Panc1 (cell line): Measurements from ENCODE around the gene ATP2B2. TPM values are rescaled to one million over a fixed set of nuclear protein-coding genes. Genes with fewer than 3 reads are reported as not detected.

ENCODE experiments used
- ATAC-seq: fragments of 200-7000 bp; cut with Tn5 transposase; 2 replicates; pipeline ENCODE4 v1.9.1; 2020; ENCODE audit warnings: mild to moderate bottlenecking, moderate library complexity
- BruUV-seq: library from RNA; stranded (reverse); fragments of 400-500 nt; replicated peaks from 2 replicates; lab custom pipeline; 2021; lab: Mats Ljungman, UMichigan
- CTCF ChIA-PET: fragments of 300-600 bp; sonication (Branson Sonifier 250); formaldehyde crosslinking; loops from one replicate; lab custom pipeline; 2022; ENCODE audit warnings: antibody characterized with exemption; lab: Charles Lee
- POLR2A ChIA-PET: fragments of 300-600 bp; sonication (Branson Sonifier 250); formaldehyde crosslinking; loops from one replicate; lab custom pipeline; 2022; ENCODE audit warnings: antibody characterized with exemption; lab: Charles Lee
- DNase-seq: peaks from one replicate; pipeline ENCODE4 v3.0.0-alpha.2; 2010; ENCODE audit warnings: low read depth, low spot score
- H3K27ac ChIP-seq: 2 replicates; pipeline ENCODE4 v1.5.1; 2011; ENCODE audit warnings: mild to moderate bottlenecking, low read length, inconsistent platforms
- H3K27me3 ChIP-seq: fragments of 200-500 bp; sonication (Bioruptor generic); 2 replicates; pipeline ENCODE4 v1.6.0; 2014; ENCODE audit warnings: low read length, inconsistent platforms; ENCODE audit not compliant: control insufficient read depth, insufficient read depth
- H3K36me3 ChIP-seq: fragments of 200-500 bp; sonication (Bioruptor generic); 2 replicates; pipeline ENCODE4 v1.5.1; 2014; ENCODE audit warnings: inconsistent platforms, mild to moderate bottlenecking, low read length, moderate library complexity; ENCODE audit not compliant: control insufficient read depth, insufficient read depth
- H3K4me1 ChIP-seq: 2 replicates; pipeline ENCODE4 v1.5.1; 2011; ENCODE audit warnings: inconsistent platforms, mild to moderate bottlenecking, low read length, moderate library complexity; ENCODE audit not compliant: control insufficient read depth, insufficient read depth
- H3K4me3 ChIP-seq, 2 experiments: 2 replicates each; pipeline ENCODE4 v1.5.1; 2011 to 2012; ENCODE audit warnings: low read depth in 2 of 2, low read length in 2 of 2, mild to moderate bottlenecking in 2 of 2, inconsistent platforms in 1 of 2, moderate library complexity in 1 of 2
- H3K9me3 ChIP-seq: fragments of 200-500 bp; sonication (Bioruptor generic); 2 replicates; pipeline ENCODE4 v1.5.1; 2014; ENCODE audit warnings: low read depth, mild to moderate bottlenecking, inconsistent platforms, low read length, moderate library complexity; ENCODE audit not compliant: control insufficient read depth, insufficient read depth
- POLR2AphosphoS5 ChIP-seq: IDR thresholded peaks from 2 replicates; pipeline ENCODE4 v1.6.1; 2012; ENCODE audit warnings: mild to moderate bottlenecking, low read depth, low read length, moderate library complexity
- SIN3A ChIP-seq: IDR thresholded peaks from 2 replicates; pipeline ENCODE4 v1.6.1; 2012; ENCODE audit warnings: low read depth, mild to moderate bottlenecking, low read length, moderate library complexity, borderline replicate concordance; ENCODE audit not compliant: insufficient read depth
- TCF7L2 ChIP-seq: IDR thresholded peaks from 2 replicates; pipeline ENCODE4 v1.6.1; 2011; ENCODE audit warnings: mild to moderate bottlenecking, low read depth, low read length, inconsistent platforms
- in situ Hi-C: cut with HindIII; loops from 2 replicates; pipeline ENCODE4 v1.10.0; 2016; ENCODE audit warnings: low sequenced_read_pairs, low pct_unique_long_range_greater_than_20kb
- intact Hi-C: fragments of 100-400 bp; cut with micrococcal nuclease; formaldehyde crosslinking; loops from one replicate; pipeline ENCODE4 v1.10.0; 2022; ENCODE audit not compliant: unreplicated experiment
- total RNA-seq: library from RNA; stranded (reverse); gene quantifications from one replicate; pipeline ENCODE4 v1.2.1, GENCODE V29; 2021; ENCODE audit not compliant: unreplicated experiment
- TF ChIP-seq, protein P1 (sequence below), 2 experiments: IDR thresholded peaks; 2 replicates each; pipeline ENCODE4 v1.6.1; 2011 to 2012; ENCODE audit warnings: low read depth in 2 of 2, control low read depth in 1 of 2, low read length in 1 of 2, mild to moderate bottlenecking in 1 of 2, moderate library complexity in 1 of 2; ENCODE audit not compliant: insufficient read depth in 1 of 2
- TF ChIP-seq, protein P2 (sequence below): fragments of 450-650 bp; IDR thresholded peaks from 2 replicates; pipeline ENCODE4 v1.5.1; 2017; ENCODE audit warnings: mild to moderate bottlenecking

Gene ATP2B2
- total RNA-seq, 1 experiment from 2014 or later, result not detected

DNA sequence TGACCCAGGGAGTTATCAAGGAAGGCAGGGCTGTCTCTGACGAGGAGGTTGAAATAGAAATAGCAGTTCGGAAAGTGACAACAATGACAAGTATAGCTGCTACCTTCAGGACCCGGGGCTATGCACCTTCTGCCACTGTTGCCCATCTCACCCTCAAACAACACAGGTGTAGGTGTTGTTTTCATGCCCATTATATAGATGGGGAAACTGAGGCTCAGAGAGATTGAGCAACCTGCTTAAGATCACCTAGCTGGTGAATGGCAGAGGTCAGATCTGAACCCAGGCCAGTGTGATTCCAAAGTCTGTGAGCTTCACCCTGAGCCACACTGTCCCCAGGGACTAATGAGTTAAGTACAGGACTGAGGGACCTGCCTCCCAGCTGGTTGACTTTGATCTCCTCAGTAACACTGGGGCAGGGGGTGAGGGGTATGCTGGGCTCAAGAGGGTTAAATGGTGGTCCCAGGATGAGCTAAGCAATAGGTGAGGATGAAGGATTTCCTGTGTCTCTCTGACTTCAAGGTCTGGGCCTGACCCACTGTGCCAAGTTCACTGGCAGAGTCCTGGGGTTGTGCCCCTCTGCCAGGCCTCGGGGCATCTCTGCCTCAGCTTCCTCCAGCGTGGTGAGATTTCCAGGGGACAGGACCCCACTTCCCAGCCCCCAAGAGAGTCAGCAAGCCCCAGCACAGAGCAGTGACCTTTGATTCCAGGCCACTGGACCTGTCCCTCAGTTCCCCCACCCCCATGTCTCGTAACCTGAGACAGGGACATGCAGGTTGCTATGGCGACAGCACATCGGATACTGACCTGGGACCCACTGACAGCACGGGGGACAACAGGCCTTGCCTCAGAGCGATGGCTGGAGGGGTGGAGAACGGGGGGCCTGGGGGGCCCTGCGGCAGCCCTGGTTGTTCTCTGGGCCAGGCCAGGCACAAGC lies 35.0 kb downstream of the ATP2B2 start:
- H3K27ac ChIP-seq, result no peak overlapping the region
- intact Hi-C loops (no loop called here), in situ Hi-C loops (no loop called here)
- H3K9me3 ChIP-seq, result no peaks in the 10 kb centered on the region
- POLR2A ChIA-PET, result no interaction called here
- no peaks in the 10 kb centered on the region for H3K27me3 ChIP-seq
- CTCF ChIA-PET, result no interaction called here
- H3K4me1 ChIP-seq, result no peaks in the 10 kb centered on the region
- DNase-seq (no peak), ATAC-seq (no peak)
- no peak overlapping the region for H3K4me3 ChIP-seq
- no peak for TF ChIP-seq POLR2AphosphoS5
- TF ChIP-seq, protein P1, sequence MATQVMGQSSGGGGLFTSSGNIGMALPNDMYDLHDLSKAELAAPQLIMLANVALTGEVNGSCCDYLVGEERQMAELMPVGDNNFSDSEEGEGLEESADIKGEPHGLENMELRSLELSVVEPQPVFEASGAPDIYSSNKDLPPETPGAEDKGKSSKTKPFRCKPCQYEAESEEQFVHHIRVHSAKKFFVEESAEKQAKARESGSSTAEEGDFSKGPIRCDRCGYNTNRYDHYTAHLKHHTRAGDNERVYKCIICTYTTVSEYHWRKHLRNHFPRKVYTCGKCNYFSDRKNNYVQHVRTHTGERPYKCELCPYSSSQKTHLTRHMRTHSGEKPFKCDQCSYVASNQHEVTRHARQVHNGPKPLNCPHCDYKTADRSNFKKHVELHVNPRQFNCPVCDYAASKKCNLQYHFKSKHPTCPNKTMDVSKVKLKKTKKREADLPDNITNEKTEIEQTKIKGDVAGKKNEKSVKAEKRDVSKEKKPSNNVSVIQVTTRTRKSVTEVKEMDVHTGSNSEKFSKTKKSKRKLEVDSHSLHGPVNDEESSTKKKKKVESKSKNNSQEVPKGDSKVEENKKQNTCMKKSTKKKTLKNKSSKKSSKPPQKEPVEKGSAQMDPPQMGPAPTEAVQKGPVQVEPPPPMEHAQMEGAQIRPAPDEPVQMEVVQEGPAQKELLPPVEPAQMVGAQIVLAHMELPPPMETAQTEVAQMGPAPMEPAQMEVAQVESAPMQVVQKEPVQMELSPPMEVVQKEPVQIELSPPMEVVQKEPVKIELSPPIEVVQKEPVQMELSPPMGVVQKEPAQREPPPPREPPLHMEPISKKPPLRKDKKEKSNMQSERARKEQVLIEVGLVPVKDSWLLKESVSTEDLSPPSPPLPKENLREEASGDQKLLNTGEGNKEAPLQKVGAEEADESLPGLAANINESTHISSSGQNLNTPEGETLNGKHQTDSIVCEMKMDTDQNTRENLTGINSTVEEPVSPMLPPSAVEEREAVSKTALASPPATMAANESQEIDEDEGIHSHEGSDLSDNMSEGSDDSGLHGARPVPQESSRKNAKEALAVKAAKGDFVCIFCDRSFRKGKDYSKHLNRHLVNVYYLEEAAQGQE (IDR thresholded peaks at IDR 0.05; ENCODE audit: insufficient read depth in 1 of 2, low read depth in 2 of 2, low read length in 1 of 2), result no peak
- no peak for TF ChIP-seq TCF7L2
- no peak for TF ChIP-seq SIN3A
- TF ChIP-seq, protein P2, sequence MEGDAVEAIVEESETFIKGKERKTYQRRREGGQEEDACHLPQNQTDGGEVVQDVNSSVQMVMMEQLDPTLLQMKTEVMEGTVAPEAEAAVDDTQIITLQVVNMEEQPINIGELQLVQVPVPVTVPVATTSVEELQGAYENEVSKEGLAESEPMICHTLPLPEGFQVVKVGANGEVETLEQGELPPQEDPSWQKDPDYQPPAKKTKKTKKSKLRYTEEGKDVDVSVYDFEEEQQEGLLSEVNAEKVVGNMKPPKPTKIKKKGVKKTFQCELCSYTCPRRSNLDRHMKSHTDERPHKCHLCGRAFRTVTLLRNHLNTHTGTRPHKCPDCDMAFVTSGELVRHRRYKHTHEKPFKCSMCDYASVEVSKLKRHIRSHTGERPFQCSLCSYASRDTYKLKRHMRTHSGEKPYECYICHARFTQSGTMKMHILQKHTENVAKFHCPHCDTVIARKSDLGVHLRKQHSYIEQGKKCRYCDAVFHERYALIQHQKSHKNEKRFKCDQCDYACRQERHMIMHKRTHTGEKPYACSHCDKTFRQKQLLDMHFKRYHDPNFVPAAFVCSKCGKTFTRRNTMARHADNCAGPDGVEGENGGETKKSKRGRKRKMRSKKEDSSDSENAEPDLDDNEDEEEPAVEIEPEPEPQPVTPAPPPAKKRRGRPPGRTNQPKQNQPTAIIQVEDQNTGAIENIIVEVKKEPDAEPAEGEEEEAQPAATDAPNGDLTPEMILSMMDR, result no peak
- H3K36me3 ChIP-seq, result no peaks in the 10 kb centered on the region
- no TSS peak for BruUV-seq

DNA sequence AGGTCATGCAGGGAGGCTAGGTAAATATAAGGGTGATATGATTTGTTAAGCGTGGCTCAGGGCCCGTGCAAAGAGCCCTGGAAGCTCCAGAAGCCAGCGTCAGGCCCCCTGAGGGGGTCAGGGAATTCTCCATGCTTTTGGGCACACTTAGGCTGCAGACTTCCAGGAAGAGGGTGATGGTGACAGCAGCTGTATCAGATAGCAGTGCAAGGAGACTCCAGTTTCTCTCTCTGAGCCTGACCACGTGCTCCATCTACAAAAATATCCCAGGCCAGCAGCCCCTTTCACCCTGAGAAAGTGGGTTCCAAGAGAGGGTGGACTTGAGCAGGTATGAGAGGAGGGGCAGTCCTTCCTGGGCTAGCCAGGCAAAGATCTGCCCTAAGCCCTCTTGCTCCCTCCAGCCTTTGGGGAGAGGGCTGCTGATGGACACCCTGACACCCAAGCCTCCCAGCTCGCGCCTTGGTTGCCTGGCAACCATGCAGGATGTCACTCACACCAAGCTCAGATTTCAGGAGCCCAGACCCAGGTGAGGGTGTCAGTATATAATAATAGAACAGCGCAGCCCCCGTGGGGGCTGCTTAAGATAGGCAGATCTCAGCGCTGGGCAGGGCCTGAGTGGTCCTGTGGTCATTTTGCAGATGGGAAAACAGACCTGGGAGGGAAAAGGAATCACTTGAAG lies 35.8 kb downstream of the ATP2B2 start:
- no peaks in the 10 kb centered on the region for H3K9me3 ChIP-seq
- POLR2A ChIA-PET, result no interaction called here
- in situ Hi-C loops (no loop called here), intact Hi-C loops (no loop called here)
- ATAC-seq (no peak), DNase-seq (no peak)
- CTCF ChIA-PET, result no interaction called here
- H3K27me3 ChIP-seq, result no peaks in the 10 kb centered on the region
- BruUV-seq, result no TSS peak
- TF ChIP-seq TCF7L2 (no peak), POLR2AphosphoS5 (no peak), SIN3A (no peak)
- TF ChIP-seq, protein P2, result no peak
- TF ChIP-seq, protein P1 (IDR thresholded peaks at IDR 0.05; ENCODE audit: insufficient read depth in 1 of 2, low read depth in 2 of 2, low read length in 1 of 2), result no peak
- H3K4me3 ChIP-seq, result no peak overlapping the region
- no peak overlapping the region for H3K27ac ChIP-seq
- no peaks in the 10 kb centered on the region for H3K36me3 ChIP-seq
- H3K4me1 ChIP-seq, result no peaks in the 10 kb centered on the region
